Gastrocnemius medialis (tissue), 4 donors: Measurements from ENCODE around the gene FGFR3.

Experiments
- POLR2A ChIP-seq, 2 donors: fragments of 450-650 bp; IDR thresholded peaks; one replicate each; pipeline ENCODE4 v1.6.1; 2017; ENCODE audit warnings: antibody characterized with exemption in 2 of 2, mild to moderate bottlenecking in 2 of 2, moderate library complexity in 2 of 2
- TF ChIP-seq, protein P1 (sequence below), 5 experiments: fragments of 450-650 bp in 3 of 5; fragments of 200-600 bp in 2 of 5; sonication (generic) in 2 of 5; IDR thresholded peaks in 4 of 5; conservative IDR thresholded peaks in 1 of 5; 1 replicate in 4 of 5; 2 replicates in 1 of 5; pipeline ENCODE4 v1.5.1; 2016 to 2019; ENCODE audit warnings: antibody characterized with exemption in 5 of 5, mild to moderate bottlenecking in 3 of 5, moderate library complexity in 3 of 5

DNA sequence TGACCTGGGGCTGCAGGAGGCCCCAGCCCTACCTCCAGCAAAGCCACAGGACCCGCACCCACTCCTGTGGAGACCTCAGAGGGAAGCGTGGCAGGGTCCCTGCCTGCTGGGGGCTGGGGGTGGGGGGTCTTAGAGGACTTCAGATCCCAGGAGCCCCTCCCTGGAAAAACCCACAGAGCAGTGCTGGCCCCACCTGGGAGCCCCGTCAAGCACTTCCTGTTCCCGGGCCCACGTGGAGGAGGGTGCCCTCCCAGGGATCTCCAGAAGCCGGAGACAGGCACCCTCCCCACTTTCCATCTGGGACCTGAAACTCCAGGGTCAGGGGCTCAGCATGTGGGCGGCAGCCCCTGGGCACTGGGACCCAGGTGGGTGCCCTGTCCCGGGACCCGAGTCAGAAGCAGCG is 39.8 kb upstream of the FGFR3 start:
- TF ChIP-seq, protein P1, sequence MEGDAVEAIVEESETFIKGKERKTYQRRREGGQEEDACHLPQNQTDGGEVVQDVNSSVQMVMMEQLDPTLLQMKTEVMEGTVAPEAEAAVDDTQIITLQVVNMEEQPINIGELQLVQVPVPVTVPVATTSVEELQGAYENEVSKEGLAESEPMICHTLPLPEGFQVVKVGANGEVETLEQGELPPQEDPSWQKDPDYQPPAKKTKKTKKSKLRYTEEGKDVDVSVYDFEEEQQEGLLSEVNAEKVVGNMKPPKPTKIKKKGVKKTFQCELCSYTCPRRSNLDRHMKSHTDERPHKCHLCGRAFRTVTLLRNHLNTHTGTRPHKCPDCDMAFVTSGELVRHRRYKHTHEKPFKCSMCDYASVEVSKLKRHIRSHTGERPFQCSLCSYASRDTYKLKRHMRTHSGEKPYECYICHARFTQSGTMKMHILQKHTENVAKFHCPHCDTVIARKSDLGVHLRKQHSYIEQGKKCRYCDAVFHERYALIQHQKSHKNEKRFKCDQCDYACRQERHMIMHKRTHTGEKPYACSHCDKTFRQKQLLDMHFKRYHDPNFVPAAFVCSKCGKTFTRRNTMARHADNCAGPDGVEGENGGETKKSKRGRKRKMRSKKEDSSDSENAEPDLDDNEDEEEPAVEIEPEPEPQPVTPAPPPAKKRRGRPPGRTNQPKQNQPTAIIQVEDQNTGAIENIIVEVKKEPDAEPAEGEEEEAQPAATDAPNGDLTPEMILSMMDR (IDR thresholded peaks at IDR 0.05 in 4 of 5, conservative IDR thresholded peaks at IDR 0.05 in 1 of 5), result no peak
- no peak for TF ChIP-seq POLR2A (IDR thresholded peaks at IDR 0.05)
